Inflammatory macrophage (primary cell): Measurements from ENCODE around the gene SUCNR1.
"Not testable (repeated sequence)": the region's sequence is repeated elsewhere in the genome, so short reads cannot be mapped to it uniquely, and the experiment has no call there.

ENCODE experiments used
- DNase-seq, 2 donors: peaks; one replicate each; pipeline ENCODE4 v3.0.0-alpha.2; 2020 to 2022

SUCNR1 gene

GRCh38 chr3:151903501-151903991 lies 30.1 kb downstream of the SUCNR1 start:
- peak; percentile 50 to 70 for DNase-seq

DNA sequence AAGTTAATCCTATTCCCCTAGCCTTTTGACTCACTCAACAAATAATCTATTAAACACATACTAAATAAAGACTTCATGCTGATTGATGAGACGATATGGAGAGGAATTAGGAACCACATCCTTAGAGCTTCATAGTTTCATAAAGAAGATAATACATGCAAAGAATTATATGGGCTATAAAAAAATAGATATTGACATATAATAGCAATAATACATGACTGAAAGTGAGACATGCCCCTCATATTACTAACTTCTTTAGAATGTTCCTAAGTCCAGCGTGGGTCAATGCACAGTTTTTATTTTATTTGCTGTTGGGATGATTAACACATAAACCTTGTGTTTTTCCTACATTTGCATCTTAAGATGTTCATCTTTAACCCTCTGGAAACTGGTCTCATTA lies 32.2 kb downstream of the SUCNR1 start:
- no peak for DNase-seq

GRCh38 chr3:151906751-151907150 lies 33.3 kb downstream of the SUCNR1 start:
- no peak for DNase-seq

- DNase-seq: no peak
These were observed 35.0 kb downstream of the SUCNR1 start for GRCh38 chr3:151908399-151908798.

- no peak for DNase-seq
These were observed 36.4 kb downstream of the SUCNR1 start for GRCh38 chr3:151909681-151910405.

GRCh38 chr3:151911462-151911861 lies 38.0 kb downstream of the SUCNR1 start:
- DNase-seq: no peak

DNA sequence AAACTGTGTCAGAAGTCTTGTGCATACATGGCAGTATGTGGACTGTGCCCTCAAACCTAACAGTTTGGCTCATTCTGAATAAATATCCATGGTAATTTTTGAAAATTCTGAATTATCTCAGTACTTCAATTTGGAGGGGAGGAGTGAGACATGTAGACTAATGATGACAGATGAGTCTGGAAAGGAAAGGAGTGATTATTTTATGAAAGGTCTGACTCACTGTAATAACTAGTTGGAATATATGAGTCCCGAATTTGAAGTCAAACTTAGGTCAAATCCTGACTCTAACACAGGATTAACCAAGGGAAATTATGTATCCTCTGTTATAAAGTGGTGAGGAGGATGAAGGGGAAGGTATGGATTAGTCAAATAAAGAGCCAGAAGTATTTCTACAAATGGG lies 38.6 kb downstream of the SUCNR1 start:
- no peak for DNase-seq

- no peak for DNase-seq
These were observed 43.3 kb downstream of the SUCNR1 start for GRCh38 chr3:151916781-151917180.

DNA sequence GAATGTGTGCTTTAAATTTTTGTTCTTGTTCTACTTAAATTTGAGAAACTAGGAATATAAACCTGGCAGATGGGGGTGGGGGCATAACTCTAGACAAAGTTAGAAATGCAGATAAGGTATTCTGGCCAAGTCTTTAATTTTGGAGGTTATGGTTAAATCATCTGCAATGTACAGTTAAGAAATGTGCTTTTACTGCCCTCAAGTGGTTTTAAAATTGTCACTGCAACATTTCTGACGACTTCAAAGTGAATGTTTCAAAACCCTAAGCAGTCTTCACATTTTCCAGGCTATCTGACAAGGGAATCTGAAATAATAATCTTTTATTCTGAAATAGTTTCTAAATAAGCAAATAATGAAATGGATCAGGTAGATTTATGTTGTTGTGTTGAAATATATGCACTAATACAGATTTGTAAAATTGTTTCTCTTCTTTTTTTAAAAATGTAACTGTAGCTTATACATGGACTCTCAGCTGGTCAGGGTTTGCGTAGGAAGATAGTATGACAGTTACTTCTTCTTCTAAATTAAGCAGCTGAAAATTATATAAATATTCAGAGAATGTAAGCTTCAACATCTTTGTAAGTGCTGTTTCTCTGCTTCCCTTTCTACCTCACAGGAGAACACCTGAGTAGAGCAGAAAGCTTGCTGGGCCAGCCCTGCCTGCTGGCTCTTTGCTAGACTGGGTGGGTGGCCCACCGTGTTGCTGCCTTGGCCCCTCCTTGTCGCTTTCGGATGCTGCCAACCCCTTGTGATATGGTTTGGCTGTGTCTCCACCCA lies 45.0 kb downstream of the SUCNR1 start:
- DNase-seq: peak; percentile 39 to 66

- no peak for DNase-seq
These were observed 45.5 kb downstream of the SUCNR1 start for GRCh38 chr3:151919030-151919328.

DNA sequence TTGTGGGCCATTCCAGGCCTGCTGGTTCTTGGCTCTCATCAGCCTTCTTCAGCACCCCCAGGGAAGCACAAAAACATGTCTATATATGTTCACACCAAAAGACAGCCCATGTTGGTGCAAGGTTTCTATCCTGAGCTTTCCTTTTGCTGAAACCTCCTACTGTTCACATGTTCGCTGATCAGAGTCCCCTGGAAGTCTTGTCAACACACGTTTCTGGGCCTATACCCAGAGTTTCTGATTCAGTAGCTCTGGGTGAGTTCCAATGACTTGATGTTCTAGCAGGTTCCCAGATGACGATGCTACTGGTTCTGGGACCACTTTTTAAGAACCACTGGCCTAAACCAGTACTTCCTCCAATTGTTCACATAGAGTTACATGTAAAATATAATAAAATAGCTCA lies 46.0 kb downstream of the SUCNR1 start:
- no peak for DNase-seq

DNA sequence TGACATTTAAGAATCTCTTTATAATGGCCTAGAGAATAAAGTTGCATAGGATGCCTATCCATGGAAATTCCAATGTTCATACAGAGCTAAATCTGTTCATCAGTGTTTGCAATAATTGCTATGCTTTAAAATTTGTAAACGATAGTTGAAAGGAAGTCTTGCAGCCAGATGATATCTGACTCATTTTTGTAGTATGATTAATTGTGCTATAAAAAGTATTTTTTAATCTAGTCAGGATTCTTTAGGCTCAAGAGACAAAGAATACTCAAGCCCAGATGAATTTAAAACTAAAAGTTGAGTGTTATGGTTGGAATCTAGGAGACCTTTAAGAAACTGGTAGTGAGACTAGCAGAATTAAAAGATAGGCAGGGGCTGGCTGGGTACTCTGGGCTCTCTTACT lies 50.5 kb downstream of the SUCNR1 start:
- DNase-seq: no peak

DNA sequence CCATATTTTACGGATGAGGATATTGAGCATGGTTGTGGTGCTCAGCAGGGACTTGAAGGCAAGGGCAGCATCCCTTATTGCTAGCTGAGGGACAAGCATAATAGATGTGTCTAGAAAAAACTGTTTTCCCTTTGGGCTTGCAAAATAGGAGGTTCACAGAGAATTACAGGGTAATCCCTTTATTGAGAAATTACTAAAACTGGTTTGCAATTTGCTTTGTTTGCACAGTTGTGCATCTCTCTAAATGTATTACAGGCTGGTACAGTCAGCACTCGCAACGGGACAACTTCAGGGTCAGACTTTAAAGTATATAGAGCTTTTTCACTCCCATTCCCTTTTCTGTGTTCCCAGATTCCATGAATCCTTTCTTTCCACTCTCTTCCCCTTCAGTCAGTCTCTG lies 51.3 kb downstream of the SUCNR1 start:
- no peak for DNase-seq

- DNase-seq: no peak
These were observed 52.0 kb downstream of the SUCNR1 start for GRCh38 chr3:151925419-151925818.

GRCh38 chr3:151925876-151926275 lies 52.4 kb downstream of the SUCNR1 start:
- DNase-seq: no peak

DNA sequence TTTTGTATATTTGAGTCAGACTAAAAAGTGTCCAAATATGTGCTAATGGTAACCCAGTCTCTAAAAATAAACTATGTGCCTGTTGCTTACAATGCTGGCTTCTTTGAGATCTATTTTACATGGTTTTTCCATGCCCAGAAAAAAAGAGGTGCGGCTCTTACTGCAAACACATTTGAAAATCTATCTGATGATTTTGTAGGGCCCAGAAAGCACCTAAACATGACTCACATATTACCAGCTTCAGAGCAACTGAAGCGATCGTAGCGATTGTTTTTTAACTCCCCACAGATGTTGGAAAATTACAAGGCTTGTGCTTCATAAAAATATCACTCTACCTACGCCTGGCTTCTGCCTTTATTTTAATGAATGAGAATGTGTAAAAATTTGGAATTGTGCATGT lies 53.5 kb downstream of the SUCNR1 start:
- DNase-seq: no peak

GRCh38 chr3:151927915-151928525 lies 54.6 kb downstream of the SUCNR1 start:
- not testable (repeated sequence) for DNase-seq

- no peak for DNase-seq
These were observed 57.7 kb downstream of the SUCNR1 start for GRCh38 chr3:151931171-151931570.

DNA sequence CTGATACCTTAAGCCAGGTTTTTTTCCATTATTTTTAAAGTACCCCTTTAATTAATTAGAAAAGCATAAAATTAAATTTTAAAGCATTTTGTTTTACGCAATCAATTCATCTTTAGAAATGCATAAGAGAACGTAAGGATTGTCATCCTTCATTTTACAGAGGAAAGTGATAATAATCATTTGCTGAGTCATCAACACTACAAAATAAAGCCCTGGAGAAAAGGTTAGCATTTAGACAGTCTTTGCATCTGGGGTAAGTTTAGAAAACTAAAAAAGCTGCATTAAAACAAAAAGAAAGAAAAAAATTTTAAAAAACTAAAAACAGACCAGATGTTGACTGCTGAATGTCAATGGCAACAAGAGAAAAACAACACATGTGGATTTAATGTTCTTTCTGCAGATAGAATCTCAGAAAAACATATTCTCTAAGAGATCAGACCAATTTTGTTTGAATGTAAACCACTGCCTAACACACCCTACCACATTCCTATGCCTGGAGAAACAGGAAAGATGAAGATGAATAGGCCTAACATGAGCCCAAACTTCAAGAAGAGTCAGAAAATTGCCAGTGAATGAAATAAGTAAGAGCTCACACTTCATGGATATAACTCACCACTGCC lies 59.9 kb downstream of the SUCNR1 start:
- no peak for DNase-seq
